Calu3 (cell line): ENCODE results near the gene SLC7A1. TPM values are rescaled to one million over a fixed set of nuclear protein-coding genes. Genes with fewer than 3 reads are reported as not detected.

Experiments used
- BruUV-seq: library from RNA; stranded (reverse); fragments of 400-500 nt; replicated peaks from 2 replicates; lab custom pipeline; 2021; lab: Mats Ljungman, UMichigan
- CTCF ChIA-PET: fragments of 300-600 bp; sonication (Branson Sonifier 250); formaldehyde crosslinking; loops from one replicate; lab custom pipeline; 2022; ENCODE audit warnings: antibody characterized with exemption; lab: Charles Lee
- DNase-seq: peaks from one replicate; pipeline ENCODE4 v3.0.0; 2022
- H3K27ac Mint-ChIP-seq: one replicate; pipeline ENCODE4 v1.8.0; 2022; ENCODE audit warnings: mixed read lengths; ENCODE audit not compliant: unreplicated experiment
- H3K27me3 Mint-ChIP-seq: one replicate; pipeline ENCODE4 v1.8.0; 2022; ENCODE audit warnings: mixed read lengths; ENCODE audit not compliant: unreplicated experiment
- H3K36me3 Mint-ChIP-seq: one replicate; pipeline ENCODE4 v1.8.0; 2022; ENCODE audit warnings: mild to moderate bottlenecking, moderate library complexity, mixed read lengths; ENCODE audit not compliant: insufficient read depth, unreplicated experiment
- H3K4me1 Mint-ChIP-seq: one replicate; pipeline ENCODE4 v1.8.0; 2022; ENCODE audit warnings: mild to moderate bottlenecking, low read depth, mixed read lengths; ENCODE audit not compliant: unreplicated experiment
- H3K4me3 Mint-ChIP-seq: one replicate; pipeline ENCODE4 v1.8.0; 2022; ENCODE audit warnings: mild to moderate bottlenecking, low read depth, moderate library complexity, mixed read lengths; ENCODE audit not compliant: unreplicated experiment
- H3K9me3 Mint-ChIP-seq: one replicate; pipeline ENCODE4 v1.8.0; 2022; ENCODE audit warnings: low read depth, mixed read lengths; ENCODE audit not compliant: unreplicated experiment
- intact Hi-C: fragments of 100-400 bp; cut with micrococcal nuclease; formaldehyde crosslinking; loops from one replicate; pipeline ENCODE4 v1.10.0; 2022; ENCODE audit not compliant: unreplicated experiment
- total RNA-seq: library from RNA; stranded (reverse); gene quantifications from 2 replicates; pipeline ENCODE4 v1.2.3, GENCODE V29; 2022
- TF ChIP-seq, protein P1 (sequence below): fragments of 200-600 bp; IDR thresholded peaks from one replicate; pipeline ENCODE4 v1.8.0; 2022; ENCODE audit warnings: antibody characterized with exemption; ENCODE audit not compliant: unreplicated experiment

SLC7A1 gene
- total RNA-seq, 1 experiment from 2014 or later: 86.6 TPM

DNA sequence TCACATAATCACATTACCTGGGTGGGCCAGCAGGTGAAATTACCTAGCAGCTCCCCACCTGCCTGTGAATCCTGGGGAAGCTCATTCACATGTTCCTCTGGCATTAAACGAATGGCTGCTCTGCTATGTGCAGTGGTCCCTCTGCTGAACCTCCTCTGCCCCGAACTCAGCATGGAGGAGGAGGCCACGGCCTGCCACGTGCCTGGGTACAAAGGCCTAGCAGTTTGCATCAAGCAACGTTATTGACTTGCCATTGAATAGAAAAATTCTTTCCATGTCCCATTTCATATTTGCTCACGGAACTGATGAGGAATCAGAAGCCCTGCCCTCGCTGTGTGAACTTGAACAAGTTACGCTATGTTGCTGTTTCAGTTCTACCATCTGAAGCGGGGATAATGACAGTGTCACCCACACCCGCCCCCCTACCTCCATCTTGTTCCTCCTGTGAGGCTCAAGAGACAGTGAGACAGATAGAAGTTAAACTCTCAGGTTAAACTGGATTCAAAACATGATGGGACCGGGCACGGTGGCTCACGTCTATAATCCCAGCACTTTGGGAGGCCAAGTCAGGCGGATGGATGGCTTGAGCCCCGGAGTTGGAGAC lies 25.3 kb downstream of the SLC7A1 start:
- CTCF ChIA-PET: interaction anchor here (0.9 kb wide), 1 partner anchor 18 kb away, joined by 3 read pairs; no protein-coding TSS in a partner anchor
- H3K4me1 Mint-ChIP-seq: peaks cover 66% of the 10 kb centered on the region
- TF ChIP-seq, protein P1, sequence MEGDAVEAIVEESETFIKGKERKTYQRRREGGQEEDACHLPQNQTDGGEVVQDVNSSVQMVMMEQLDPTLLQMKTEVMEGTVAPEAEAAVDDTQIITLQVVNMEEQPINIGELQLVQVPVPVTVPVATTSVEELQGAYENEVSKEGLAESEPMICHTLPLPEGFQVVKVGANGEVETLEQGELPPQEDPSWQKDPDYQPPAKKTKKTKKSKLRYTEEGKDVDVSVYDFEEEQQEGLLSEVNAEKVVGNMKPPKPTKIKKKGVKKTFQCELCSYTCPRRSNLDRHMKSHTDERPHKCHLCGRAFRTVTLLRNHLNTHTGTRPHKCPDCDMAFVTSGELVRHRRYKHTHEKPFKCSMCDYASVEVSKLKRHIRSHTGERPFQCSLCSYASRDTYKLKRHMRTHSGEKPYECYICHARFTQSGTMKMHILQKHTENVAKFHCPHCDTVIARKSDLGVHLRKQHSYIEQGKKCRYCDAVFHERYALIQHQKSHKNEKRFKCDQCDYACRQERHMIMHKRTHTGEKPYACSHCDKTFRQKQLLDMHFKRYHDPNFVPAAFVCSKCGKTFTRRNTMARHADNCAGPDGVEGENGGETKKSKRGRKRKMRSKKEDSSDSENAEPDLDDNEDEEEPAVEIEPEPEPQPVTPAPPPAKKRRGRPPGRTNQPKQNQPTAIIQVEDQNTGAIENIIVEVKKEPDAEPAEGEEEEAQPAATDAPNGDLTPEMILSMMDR: no peak
- no peaks in the 10 kb centered on the region for H3K9me3 Mint-ChIP-seq
- peaks cover 23% of the 10 kb centered on the region for H3K36me3 Mint-ChIP-seq
- no TSS peak for BruUV-seq
- intact Hi-C loops: no loop called here
- no peak overlapping the region for H3K27ac Mint-ChIP-seq
- H3K4me3 Mint-ChIP-seq: no peak overlapping the region
- H3K27me3 Mint-ChIP-seq: no peaks in the 10 kb centered on the region
- DNase-seq: no peak

- intact Hi-C loops: no loop called here
- Mint-ChIP-seq H3K27ac (no peak overlapping the region), H3K9me3 (no peaks in the 10 kb centered on the region), H3K36me3 (peaks cover 26% of the 10 kb centered on the region), H3K4me3 (peak overlapping the region; percentile 24), H3K4me1 (peaks cover 72% of the 10 kb centered on the region), H3K27me3 (no peaks in the 10 kb centered on the region)
- TF ChIP-seq, protein P1: no peak
- no TSS peak for BruUV-seq
- CTCF ChIA-PET: interaction anchor here (0.9 to 1.2 kb wide), 2 partner anchors 18 to 19 kb away, joined by 3 read pairs; no protein-coding TSS in a partner anchor
- DNase-seq: peak; percentile 42
These were observed 26.0 kb downstream of the SLC7A1 start for GRCh38 chr13:29569253-29570050.

GRCh38 chr13:29568731-29569130 lies 26.8 kb downstream of the SLC7A1 start:
- no peaks in the 10 kb centered on the region for H3K27me3 Mint-ChIP-seq
- BruUV-seq: no TSS peak
- H3K9me3 Mint-ChIP-seq: no peaks in the 10 kb centered on the region
- TF ChIP-seq, protein P1: no peak
- H3K27ac Mint-ChIP-seq: no peak overlapping the region
- peaks cover 26% of the 10 kb centered on the region for H3K36me3 Mint-ChIP-seq
- CTCF ChIA-PET: interaction anchor here (1.2 kb wide), 1 partner anchor 18 kb away, joined by 3 read pairs; no protein-coding TSS in a partner anchor
- intact Hi-C loops: no loop called here
- peaks cover 65% of the 10 kb centered on the region for H3K4me1 Mint-ChIP-seq
- no peak for DNase-seq
- peak overlapping the region; percentile 24 for H3K4me3 Mint-ChIP-seq

GRCh38 chr13:29567411-29567810 lies 28.1 kb downstream of the SLC7A1 start:
- Mint-ChIP-seq H3K27me3 (no peaks in the 10 kb centered on the region), H3K27ac (no peak overlapping the region), H3K4me1 (peaks cover 52% of the 10 kb centered on the region), H3K9me3 (no peaks in the 10 kb centered on the region), H3K4me3 (no peak overlapping the region), H3K36me3 (peaks cover 26% of the 10 kb centered on the region)
- intact Hi-C loops: no loop called here
- TF ChIP-seq, protein P1: no peak
- CTCF ChIA-PET: no interaction called here
- DNase-seq: no peak
- no TSS peak for BruUV-seq
